ENCODE data around the gene FABP2. TPM values are rescaled to one million over a fixed set of nuclear protein-coding genes. Genes with fewer than 3 reads are reported as not detected.
"Not testable (repeated sequence)": the region's sequence is repeated elsewhere in the genome, so short reads cannot be mapped to it uniquely, and the experiment has no call there.

Gene FABP2
- total RNA-seq, 2 experiments from 2014 or later = not detected

GRCh38 chr4:119286377-119287002, 35.4 kb downstream of the FABP2 start:
- POLR2A ChIA-PET = no interaction called here
- H3K36me3 Mint-ChIP-seq (ENCODE audit: low read depth) = no peaks in the 10 kb centered on the region
- intact Hi-C loops (cut with DNase I, micrococcal nuclease) = loop anchor here (1.0 to 10.0 kb wide), 7 partner anchors 49 to 514 kb away; no protein-coding TSS in a partner anchor
- H3K27me3 Mint-ChIP-seq = no peaks in the 10 kb centered on the region
- no peak overlapping the region for H3K4me3 Mint-ChIP-seq
- H3K9me3 Mint-ChIP-seq (ENCODE audit: low read depth) = no peaks in the 10 kb centered on the region
- DNase-seq (peak; percentile 47), ATAC-seq (no peak)
- CTCF ChIA-PET = interaction anchor here (0.5 to 1.1 kb wide), 9 partner anchors 8 to 544 kb away, joined by 3 to 30 read pairs (median 4); a partner anchor contains a TSS
- H3K4me1 Mint-ChIP-seq = peaks cover 12% of the 10 kb centered on the region
- H3K27ac Mint-ChIP-seq = no peak overlapping the region

DNA sequence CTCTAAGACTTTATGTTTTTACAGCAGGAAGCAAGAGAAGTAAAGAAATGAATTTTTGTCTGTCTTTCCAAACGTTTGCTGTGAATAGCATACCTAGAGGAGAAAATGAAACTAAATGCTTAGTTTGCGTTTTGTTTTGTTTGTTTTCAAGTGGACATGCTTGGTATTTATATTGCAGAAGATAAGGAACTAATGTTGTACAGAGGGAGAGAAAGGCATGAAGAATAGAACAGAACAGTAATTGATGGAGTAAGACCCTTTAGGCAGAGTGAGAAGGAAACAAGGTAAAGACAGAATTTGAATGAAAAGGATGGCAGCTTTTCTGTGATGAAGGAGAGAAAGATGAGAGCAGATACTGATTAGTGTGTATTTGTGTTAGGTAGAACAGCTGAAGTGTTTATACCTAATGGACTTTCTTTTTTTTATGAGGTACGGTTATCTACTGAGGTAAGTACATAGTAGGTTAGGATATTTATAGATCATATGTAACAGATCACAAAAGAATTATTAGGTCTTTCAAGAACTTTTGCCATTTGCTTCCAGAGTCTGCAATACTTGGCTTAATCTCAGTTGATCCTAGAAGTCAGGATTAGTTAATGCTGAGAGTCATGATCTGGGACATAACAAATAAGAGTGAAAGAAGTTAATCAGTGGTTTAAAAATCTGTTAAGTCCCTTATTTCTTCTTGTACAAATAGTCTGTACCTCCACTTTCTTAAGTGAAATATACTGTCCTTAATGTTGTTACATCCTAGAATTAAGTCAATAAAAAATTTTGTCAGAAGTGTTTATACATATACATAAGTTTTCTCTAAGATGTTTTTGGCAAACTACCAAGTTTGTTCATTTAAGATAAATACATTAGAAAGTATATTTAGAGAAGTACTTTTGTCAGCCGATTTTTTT, 36.8 kb downstream of the FABP2 start:
- ChIA-PET POLR2A (no interaction called here), CTCF (interaction anchor here (1.1 kb wide), 1 partner anchor 243 kb away, joined by 7 read pairs; no protein-coding TSS in a partner anchor)
- Mint-ChIP-seq H3K36me3 (ENCODE audit: low read depth) (peaks cover 2% of the 10 kb centered on the region), H3K9me3 (ENCODE audit: low read depth) (no peaks in the 10 kb centered on the region), H3K4me1 (peaks cover 23% of the 10 kb centered on the region), H3K27me3 (no peaks in the 10 kb centered on the region), H3K27ac (peak overlapping the region; percentile 51), H3K4me3 (peak overlapping the region; percentile 52)
- no peak for DNase-seq
- intact Hi-C loops (cut with DNase I, micrococcal nuclease) = loop anchor here (5.0 to 10.0 kb wide), 3 partner anchors 48 to 513 kb away; no protein-coding TSS in a partner anchor
- ATAC-seq = peak; percentile 42

GRCh38 chr4:119281393-119281792, 40.5 kb downstream of the FABP2 start:
- Mint-ChIP-seq H3K9me3 (ENCODE audit: low read depth) (no peaks in the 10 kb centered on the region), H3K27ac (no peak overlapping the region), H3K36me3 (ENCODE audit: low read depth) (peaks cover 8% of the 10 kb centered on the region), H3K27me3 (no peaks in the 10 kb centered on the region), H3K4me3 (no peak overlapping the region), H3K4me1 (peaks cover 26% of the 10 kb centered on the region)
- no peak for ATAC-seq
- POLR2A ChIA-PET = no interaction called here
- CTCF ChIA-PET = interaction anchor here (0.6 kb wide), 1 partner anchor 178 kb away, joined by 5 read pairs; no protein-coding TSS in a partner anchor
- intact Hi-C loops (cut with DNase I, micrococcal nuclease) = loop anchor here in 1 of 2 experiments (10.0 kb wide), 1 partner anchor 507 kb away; no protein-coding TSS in a partner anchor
- no peak for DNase-seq

DNA sequence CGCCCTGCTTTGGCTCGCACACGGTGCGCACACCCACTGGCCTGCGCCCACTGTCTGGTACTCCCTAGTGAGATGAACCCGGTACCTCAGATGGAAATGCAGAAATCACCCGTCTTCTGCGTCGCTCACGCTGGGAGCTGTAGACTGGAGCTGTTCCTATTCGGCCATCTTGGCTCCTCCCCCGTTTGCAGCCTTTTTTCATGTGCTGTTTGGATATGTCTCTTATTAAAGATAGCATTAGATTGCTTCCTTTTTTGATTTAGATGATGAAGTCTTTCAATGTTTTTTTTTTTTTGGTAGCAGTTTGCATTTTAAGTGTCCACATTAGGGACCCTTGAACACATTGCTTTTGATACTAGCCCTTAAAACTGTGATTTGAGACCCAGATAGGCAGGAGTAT, 42.0 kb downstream of the FABP2 start:
- intact Hi-C loops (cut with DNase I, micrococcal nuclease) = loop anchor here in 1 of 2 experiments (10.0 kb wide), 1 partner anchor 505 kb away; no protein-coding TSS in a partner anchor
- H3K9me3 Mint-ChIP-seq (ENCODE audit: low read depth); H3K27ac Mint-ChIP-seq; H3K36me3 Mint-ChIP-seq (ENCODE audit: low read depth); CTCF ChIA-PET; H3K27me3 Mint-ChIP-seq; POLR2A ChIA-PET; ATAC-seq; H3K4me3 Mint-ChIP-seq; DNase-seq: not testable (repeated sequence)
- peaks cover 22% of the 10 kb centered on the region for H3K4me1 Mint-ChIP-seq

DNA sequence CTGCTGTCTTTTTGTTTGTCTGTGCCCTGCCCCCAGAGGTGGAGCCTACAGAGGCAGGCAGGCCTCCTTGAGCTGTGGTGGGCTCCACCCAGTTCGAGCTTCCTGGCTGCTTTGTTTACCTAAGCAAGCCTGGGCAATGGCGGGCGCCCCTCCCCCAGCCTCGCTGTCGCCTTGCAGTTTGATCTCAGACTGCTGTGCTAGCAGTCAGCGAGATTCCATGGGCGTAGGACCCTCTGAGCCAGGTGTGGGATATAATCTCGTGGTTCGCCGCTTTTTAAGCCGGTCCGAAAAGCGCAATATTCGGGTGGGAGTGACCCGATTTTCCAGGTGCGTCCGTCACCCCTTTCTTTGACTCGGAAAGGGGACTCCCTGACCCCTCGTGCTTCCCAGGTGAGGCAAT, 42.4 kb downstream of the FABP2 start:
- not testable (repeated sequence) for H3K4me3 Mint-ChIP-seq

GRCh38 chr4:119271361-119272085, 50.4 kb downstream of the FABP2 start:
- ChIA-PET POLR2A (no interaction called here), CTCF (interaction anchor here (1.0 kb wide), 1 partner anchor 13 kb away, joined by 3 read pairs; no protein-coding TSS in a partner anchor)
- DNase-seq = no peak
- no peaks in the 10 kb centered on the region for H3K27me3 Mint-ChIP-seq
- H3K4me1 Mint-ChIP-seq = no peaks in the 10 kb centered on the region
- peaks cover 30% of the 10 kb centered on the region for H3K36me3 Mint-ChIP-seq (ENCODE audit: low read depth)
- intact Hi-C loops (cut with DNase I, micrococcal nuclease) = no loop called here
- no peaks in the 10 kb centered on the region for H3K9me3 Mint-ChIP-seq (ENCODE audit: low read depth)
- no peak overlapping the region for H3K4me3 Mint-ChIP-seq
- no peak overlapping the region for H3K27ac Mint-ChIP-seq
- ATAC-seq = no peak

More for the DNA sequence above, 42.4 kb downstream of the FABP2 start:
- POLR2A ChIA-PET; H3K27ac Mint-ChIP-seq; ATAC-seq; intact Hi-C loops (cut with DNase I, micrococcal nuclease); H3K9me3 Mint-ChIP-seq (ENCODE audit: low read depth); H3K36me3 Mint-ChIP-seq (ENCODE audit: low read depth); H3K27me3 Mint-ChIP-seq; CTCF ChIA-PET; DNase-seq: not testable (repeated sequence)
- peaks cover 19% of the 10 kb centered on the region for H3K4me1 Mint-ChIP-seq

DNA sequence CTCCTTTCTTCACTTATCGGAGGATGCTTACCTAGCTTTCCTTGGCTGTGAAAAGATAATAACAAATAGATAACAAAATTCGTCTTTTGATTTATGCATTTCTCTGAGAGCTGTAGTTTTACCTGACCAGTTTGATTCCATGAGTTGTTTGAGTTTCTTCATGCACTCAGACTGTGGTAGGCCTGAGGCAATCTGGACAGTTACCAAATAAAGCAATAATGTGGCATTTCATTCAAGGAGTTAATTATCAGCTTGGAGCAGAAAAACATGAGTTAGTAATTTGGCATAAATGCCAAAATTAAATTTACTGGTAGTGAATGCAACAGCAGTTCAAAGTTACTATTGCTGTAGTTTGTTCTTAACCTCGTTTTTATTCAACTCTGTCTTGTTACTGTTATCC, 53.5 kb downstream of the FABP2 start:
- Mint-ChIP-seq H3K27me3 (no peaks in the 10 kb centered on the region), H3K4me1 (peaks cover 13% of the 10 kb centered on the region), H3K4me3 (no peak overlapping the region), H3K36me3 (ENCODE audit: low read depth) (peaks cover 35% of the 10 kb centered on the region), H3K27ac (no peak overlapping the region), H3K9me3 (ENCODE audit: low read depth) (peaks cover 6% of the 10 kb centered on the region)
- ATAC-seq = no peak
- DNase-seq = no peak
- intact Hi-C loops (cut with DNase I, micrococcal nuclease) = loop anchor here in 1 of 2 experiments (5.0 kb wide), 1 partner anchor 56 kb away; the partner anchor contains the start of gene USP53
- ChIA-PET POLR2A (no interaction called here), CTCF (no interaction called here)

Other genes with a start within 250 kb of the FABP2 start
- gene MYOZ2, start 186.3 kb downstream of the FABP2 start, total RNA-seq = not detected
- 10 to 100 TPM; 11.4 to 14.0 TPM for gene USP53, start 109.4 kb downstream of the FABP2 start, total RNA-seq

Data from activated CD4-positive, alpha-beta T cell treated with anti-CD3 and anti-CD28 coated beads for 36 hours (primary cell).